K562 (cell line): ENCODE data around the gene MEGF11. TPM values are rescaled to one million over a fixed set of nuclear protein-coding genes. Genes with fewer than 3 reads are reported as not detected.

Experiments used
- ATAC-seq: fragments of 200-7000 bp; cut with Tn5 transposase; 3 replicates; pipeline ENCODE4 v1.9.1; 2020; ENCODE audit warnings: moderate library complexity
- BruUV-seq: library from RNA; stranded (reverse); fragments of 400-500 nt; replicated peaks from 2 replicates; lab custom pipeline; 2021; lab: Mats Ljungman, UMichigan
- CTCF ChIA-PET: fragments of 300-600 bp; formaldehyde crosslinking; extraction: SDS; loops from one replicate; lab custom pipeline; 2021; ENCODE audit warnings: low intra/inter-chr PET ratio; lab: Yijun Ruan, JAX
- POLR2A ChIA-PET: fragments of 300-600, 350-650 bp; sonication (Branson Sonifier 250); formaldehyde crosslinking; extraction: SDS; loops from one replicate; lab custom pipeline; 2021; ENCODE audit warnings: antibody characterized with exemption, inconsistent platforms; lab: Yijun Ruan, JAX
- DNase-seq, 4 experiments: peaks; one replicate each; pipeline versions ENCODE4 v3.0.0 to v3.0.0-alpha.2; 2011 to 2018; ENCODE audit warnings: low spot score in 3 of 4, mixed read lengths in 3 of 4; ENCODE audit errors: extremely low read depth in 1 of 4
- FAIRE-seq: peaks from 2 replicates; lab custom pipeline; 2011; peaks lifted over from hg19 to GRCh38; lab: Jason Lieb, UNC
- H2AFZ ChIP-seq: 2 replicates; pipeline ENCODE4 v1.6.0; 2011; ENCODE audit warnings: low read depth, low read length, control low read depth, inconsistent platforms
- H3K27ac ChIP-seq: fragments of 200-600 bp; 3 replicates; pipeline ENCODE4 v1.8.0; 2011; ENCODE audit warnings: low read depth, mild to moderate bottlenecking, control low read depth, inconsistent platforms, low read length, moderate library complexity, mixed read lengths; ENCODE audit errors: extremely low read depth
- H3K27me3 ChIP-seq, 2 experiments: fragments of 300-600 bp in 1 of 2; 2 replicates in 1 of 2; 3 replicates in 1 of 2; pipeline versions ENCODE4 v1.6.0 to v1.8.0; 2011; ENCODE audit warnings: inconsistent platforms in 2 of 2, low read length in 2 of 2, mild to moderate bottlenecking in 1 of 2, mixed read lengths in 1 of 2, moderate library complexity in 1 of 2; ENCODE audit not compliant: control insufficient read depth in 2 of 2, insufficient read depth in 2 of 2
- H3K36me3 ChIP-seq: fragments of 300-600 bp; 3 replicates; pipeline ENCODE4 v1.8.0; 2011; ENCODE audit warnings: mild to moderate bottlenecking, low read length, inconsistent platforms; ENCODE audit not compliant: control insufficient read depth, insufficient read depth
- H3K4me1 ChIP-seq, 2 experiments: fragments of 200-600 bp in 1 of 2; replicated peaks in 1 of 2; 2 replicates in 1 of 2; 3 replicates in 1 of 2; pipeline versions ENCODE4 v1.5.1 to v1.8.0; 2011; ENCODE audit warnings: inconsistent platforms in 2 of 2, low read length in 2 of 2, mild to moderate bottlenecking in 1 of 2, mixed read lengths in 1 of 2, moderate library complexity in 1 of 2; ENCODE audit not compliant: control insufficient read depth in 2 of 2, insufficient read depth in 2 of 2
- H3K4me2 ChIP-seq: 2 replicates; pipeline ENCODE4 v1.6.1; 2011; ENCODE audit warnings: low read length, control low read depth, inconsistent platforms, mixed read lengths; ENCODE audit not compliant: insufficient read depth
- H3K4me3 ChIP-seq: fragments of 200-600 bp; sonication (generic), shearing (Covaris generic); 2 replicates; pipeline ENCODE4 v1.5.1; 2016; ENCODE audit warnings: control low read depth, inconsistent platforms
- H3K79me2 ChIP-seq: fragments of 200-600 bp; 3 replicates; pipeline ENCODE4 v1.8.0; 2011; ENCODE audit warnings: low read length, inconsistent platforms; ENCODE audit not compliant: control insufficient read depth, insufficient read depth
- H3K9ac ChIP-seq, 2 experiments: 2 replicates each; pipeline versions ENCODE4 v1.6.0 to v1.6.1; 2011; ENCODE audit warnings: low read depth in 2 of 2, low read length in 2 of 2, control low read depth in 1 of 2, inconsistent platforms in 1 of 2, mild to moderate bottlenecking in 1 of 2, mixed read lengths in 1 of 2; ENCODE audit not compliant: insufficient read depth in 1 of 2
- H3K9me1 ChIP-seq: one replicate; pipeline ENCODE4 v1.6.0; 2011; ENCODE audit warnings: inconsistent platforms, mild to moderate bottlenecking, low read length, moderate library complexity; ENCODE audit not compliant: control insufficient read depth, insufficient read depth
- H3K9me3 ChIP-seq: replicated peaks from 2 replicates; pipeline ENCODE4 v1.5.1; 2011; ENCODE audit warnings: low read depth, low read length, inconsistent platforms; ENCODE audit not compliant: control insufficient read depth, insufficient read depth
- H4K20me1 ChIP-seq: replicated peaks from 2 replicates; pipeline ENCODE4 v1.6.1; 2011; ENCODE audit warnings: low read length, inconsistent platforms, mixed read lengths; ENCODE audit not compliant: control insufficient read depth, insufficient read depth
- ASH1L ChIP-seq: fragments of 450-650 bp; IDR thresholded peaks from 2 replicates; pipeline ENCODE4 v1.6.1; 2018; ENCODE audit warnings: borderline replicate concordance, mild to moderate bottlenecking, low read depth; ENCODE audit not compliant: partially characterized antibody
- CREB3L1 ChIP-seq: fragments of 450-650 bp; IDR thresholded peaks from 2 replicates; pipeline ENCODE4 v1.6.1; 2014; ENCODE audit warnings: low read depth, mild to moderate bottlenecking, moderate library complexity, borderline replicate concordance
- HINFP ChIP-seq: fragments of 450-650 bp; conservative IDR thresholded peaks from 2 replicates; pipeline ENCODE4 v1.6.1; 2016; ENCODE audit warnings: missing genetic modification characterization, low read depth, mild to moderate bottlenecking, control low read depth, missing compliant biosample characterization
- JUNB ChIP-seq: fragments of 450-650 bp; formaldehyde crosslinking; conservative IDR thresholded peaks from 2 replicates; pipeline ENCODE4 v1.4.0; 2020; ENCODE audit warnings: mild to moderate bottlenecking
- STAG1 ChIP-seq: sonication (generic); formaldehyde crosslinking; IDR thresholded peaks from 2 replicates; pipeline ENCODE4 v1.5.0; 2020; ENCODE audit warnings: missing genetic modification reagents, borderline replicate concordance
- ZNF41 ChIP-seq: fragments of 250-450 bp; sonication (Bioruptor Pico); conservative IDR thresholded peaks from 2 replicates; pipeline ENCODE4 v1.4.0; 2020; ENCODE audit warnings: mild to moderate bottlenecking
- WGBS: fragments of 100-300 bp; shearing (Covaris generic); methylation state at CpG from one replicate; pipeline ENCODE4 v1.1.6; 2016; ENCODE audit warnings: low coverage, mixed read lengths; ENCODE audit not compliant: insufficient coverage; ENCODE audit errors: missing lambda C conversion rate; 5-methylcytosine and 5-hydroxymethylcytosine counted together
- in situ Hi-C: fragments of 300-500 bp; cut with MboI; formaldehyde crosslinking; loops from 4 replicates; pipeline ENCODE4 v1.15.0; 2018; ENCODE audit warnings: inconsistent platforms, mixed read lengths
- intact Hi-C: fragments of 100-400 bp; cut with micrococcal nuclease; formaldehyde crosslinking; loops from 2 replicates; pipeline ENCODE4 v1.14.2; 2022
- polyA plus RNA-seq, 8 experiments: library from polyadenylated mRNA; depleted of rRNA in 4 of 8; stranded (reverse) in 5 of 8; unstranded in 3 of 8; fragments of >200 nt; fragmentation: Nextera tagmentation in 2 of 8; fragmentation: Illumina TruSeq in 1 of 8; extraction: Ambion mirVana in 2 of 8; extraction: Trizol in 1 of 8; gene quantifications; 2 replicates each; pipeline versions ENCODE4 v1.2.1 to v1.2.3, GENCODE V29; 2011 to 2014; ENCODE audit warnings: inconsistent platforms in 1 of 8, missing spikeins in 1 of 8
- total RNA-seq, 7 experiments: library from RNA; depleted of rRNA in 6 of 7; stranded (reverse); fragments of >200 nt in 6 of 7; fragmentation: Illumina TruSeq in 2 of 7; extraction: Trizol in 2 of 7; gene quantifications; 2 replicates each; pipeline versions ENCODE4 v1.2.1 to v1.2.3, GENCODE V29; 2011 to 2021; ENCODE audit warnings: low replicate concordance in 1 of 7

MEGF11 gene
- total and polyA plus RNA-seq, 9 of the 15 experiments (the other 6 are each of a cell fraction or from before 2014, with no cell fraction given): 0.06 to 0.23 (median 0.20) TPM; not detected in 6

GRCh38 chr15:66076591-66077319 is 176.8 kb downstream of the MEGF11 start:
- in situ Hi-C loops: no loop called here
- CTCF ChIA-PET: no interaction called here
- 3% methylated on average over 4 of the region's 4 CpGs for WGBS
- no peaks in the 10 kb centered on the region for H3K9me1 ChIP-seq
- ATAC-seq (no peak), FAIRE-seq (no peak), DNase-seq (no peak)
- H3K4me1 ChIP-seq: no peaks in the 10 kb centered on the region
- no peak overlapping the region for H3K27ac ChIP-seq
- H3K79me2 ChIP-seq: no peaks in the 10 kb centered on the region
- no peaks in the 10 kb centered on the region for H3K9me3 ChIP-seq
- no TSS peak for BruUV-seq
- POLR2A ChIA-PET: interaction anchor here (0.7 kb wide), 2 partner anchors 9 to 290 kb away, joined by 3 read pairs; no protein-coding TSS in a partner anchor
- no peak overlapping the region for H3K4me2 ChIP-seq
- no peak overlapping the region for H2AFZ ChIP-seq
- H3K27me3 ChIP-seq: peaks cover 26 to 56% of the 10 kb centered on the region in 2 experiments
- H3K36me3 ChIP-seq: no peaks in the 10 kb centered on the region
- intact Hi-C loops: no loop called here
- H3K4me3 ChIP-seq: no peak overlapping the region
- H4K20me1 ChIP-seq: 0 out of 2 replicates have a peak, but pooled peaks cover 5% of the 10 kb centered on the region
- no peak for TF ChIP-seq ASH1L
- no peak overlapping the region for H3K9ac ChIP-seq

GRCh38 chr15:66075947-66076346 is 177.6 kb downstream of the MEGF11 start:
- DNase-seq: no peak
- Histone ChIP-seq H3K9me3 (no peaks in the 10 kb centered on the region), H3K9ac (no peak overlapping the region), H3K79me2 (no peaks in the 10 kb centered on the region), H3K36me3 (no peaks in the 10 kb centered on the region), H3K4me1 (no peaks in the 10 kb centered on the region), H2AFZ (no peak overlapping the region), H3K4me2 (no peak overlapping the region), H3K27ac (no peak overlapping the region), H3K27me3 (peaks cover 29 to 62% of the 10 kb centered on the region in 2 experiments), H4K20me1 (0 out of 2 replicates have a peak, but pooled peaks cover 5% of the 10 kb centered on the region), H3K9me1 (no peaks in the 10 kb centered on the region), H3K4me3 (no peak overlapping the region)
- no TSS peak for BruUV-seq
- TF ChIP-seq STAG1 (CRISPR knock-in tag) (no peak), ZNF41 (CRISPR knock-in tag) (no peak), HINFP (tag) (no peak), CREB3L1 (no peak), JUNB (CRISPR knock-in tag) (no peak)
- in situ Hi-C loops (no loop called here), intact Hi-C loops (no loop called here)
- FAIRE-seq: no peak
- POLR2A ChIA-PET: interaction anchor here (1.1 kb wide), 1 partner anchor 26 kb away, joined by 3 read pairs; no protein-coding TSS in a partner anchor
- 0% methylated on average over 1 of the region's 1 CpG for WGBS
- no peak for ATAC-seq
- CTCF ChIA-PET: no interaction called here
